Activated T-cell treated with anti-CD3 and anti-CD28 coated beads for 1 hour (primary cell): ENCODE measurements around the gene YIPF5.

Experiments used
- DNase-seq: peaks from one replicate; pipeline ENCODE4 v3.0.0-alpha.2; 2020; ENCODE audit warnings: low read depth

YIPF5 gene

GRCh38 chr5:144125163-144125726 is 45.2 kb downstream of the YIPF5 start:
- DNase-seq = no peak

GRCh38 chr5:144122641-144123040 is 47.8 kb downstream of the YIPF5 start:
- no peak for DNase-seq

DNA sequence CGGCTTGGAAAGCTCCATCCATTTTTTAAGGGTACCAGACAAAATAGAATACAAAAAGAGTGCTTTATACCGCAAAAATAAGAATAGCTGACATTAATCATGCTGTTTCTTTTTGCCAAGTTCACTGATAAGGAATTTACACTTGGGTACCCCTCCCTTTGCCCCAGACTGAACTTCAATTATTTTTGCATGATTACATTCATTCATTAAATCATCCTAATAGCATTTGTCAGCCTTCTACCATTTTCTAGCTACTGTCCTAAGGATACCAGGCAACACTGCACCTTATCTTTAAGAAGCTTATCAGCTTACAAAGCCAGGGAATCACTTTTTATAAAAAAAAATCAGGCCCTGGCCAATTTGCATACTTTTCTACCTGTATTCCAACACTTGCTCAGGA is 48.4 kb downstream of the YIPF5 start:
- no peak for DNase-seq

GRCh38 chr5:144121577-144121976 is 48.9 kb downstream of the YIPF5 start:
- no peak for DNase-seq

DNA sequence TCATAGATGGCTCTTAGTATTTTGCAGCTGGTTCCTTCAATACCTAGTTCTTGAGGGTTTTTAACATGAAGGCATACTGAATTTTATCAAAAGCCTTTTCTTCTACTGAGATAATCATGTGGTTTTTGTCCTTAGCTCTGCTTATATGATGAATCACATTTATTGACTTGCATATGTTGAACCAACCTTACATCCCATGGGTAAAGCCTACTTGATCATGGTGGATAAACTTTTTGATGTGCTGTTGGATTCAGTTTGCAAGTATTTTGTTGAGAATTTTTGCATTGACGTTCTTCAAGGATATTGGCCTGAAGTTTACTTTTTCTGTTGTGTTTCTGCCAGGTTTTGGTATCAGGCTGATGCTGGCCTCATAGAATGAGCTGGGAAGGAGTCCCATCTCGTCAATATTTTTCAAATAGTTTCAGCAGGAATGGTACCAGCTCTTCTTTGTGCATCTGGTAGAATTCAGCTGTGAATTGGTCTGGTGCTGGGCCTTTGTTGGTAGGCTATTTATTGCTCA is 49.7 kb downstream of the YIPF5 start:
- DNase-seq = no peak

GRCh38 chr5:144117412-144117811 is 53.0 kb downstream of the YIPF5 start:
- no peak for DNase-seq

GRCh38 chr5:144114571-144114970 is 55.9 kb downstream of the YIPF5 start:
- no peak for DNase-seq
